ENCODE measurements around the gene PDCD1. TPM values are rescaled to one million over a fixed set of nuclear protein-coding genes. Genes with fewer than 3 reads are reported as not detected.
"Not testable (repeated sequence)": the region's sequence is repeated elsewhere in the genome, so short reads cannot be mapped to it uniquely, and the experiment has no call there.

PDCD1 gene
- total RNA-seq, 1 donor from 2014 or later = not detected

DNA sequence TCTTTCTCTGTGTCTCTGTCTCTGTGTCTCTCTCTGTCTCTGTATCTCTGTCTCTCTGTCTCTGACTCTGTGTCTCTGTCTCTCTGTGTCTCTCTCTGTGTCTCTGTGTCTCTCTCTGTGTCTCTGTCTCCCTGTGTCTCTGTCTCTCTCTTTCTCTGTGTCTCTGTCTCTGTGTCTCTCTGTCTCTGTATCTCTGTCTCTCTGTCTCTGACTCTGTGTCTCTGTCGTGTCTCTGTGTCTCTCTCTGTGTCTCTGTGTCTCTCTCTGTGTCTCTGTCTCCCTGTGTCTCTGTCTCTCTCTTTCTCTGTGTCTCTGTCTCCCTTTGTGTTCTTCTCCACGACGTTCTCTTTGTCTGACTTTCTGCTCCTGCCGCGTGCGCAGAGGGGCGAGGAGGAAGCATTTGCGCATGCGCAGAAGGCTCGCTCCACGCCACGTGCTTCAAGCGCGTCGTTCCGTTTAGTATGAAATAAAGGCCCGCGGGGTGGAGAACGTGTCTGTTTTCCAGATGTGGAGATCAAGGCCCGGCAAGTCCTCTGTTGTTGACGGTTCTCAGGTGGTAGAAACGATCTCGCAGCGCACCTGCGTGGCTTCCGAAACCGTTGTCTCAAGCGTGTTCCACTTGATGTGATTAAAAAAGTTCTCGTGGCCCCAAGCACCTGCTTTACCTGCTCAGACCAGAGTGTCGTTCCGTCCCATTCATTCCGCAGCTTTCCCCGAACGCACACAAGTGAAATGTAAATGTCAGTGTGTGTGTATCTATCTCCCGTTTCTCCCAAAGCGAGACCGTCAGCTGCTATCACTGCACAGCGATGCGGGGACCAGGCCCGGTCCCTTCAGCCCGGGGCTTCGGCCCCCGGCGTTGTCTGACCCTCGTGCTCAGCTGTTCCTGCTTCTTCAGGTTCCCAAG lies 34.9 kb downstream of the PDCD1 start:
- not testable (repeated sequence) for DNase-seq

DNA sequence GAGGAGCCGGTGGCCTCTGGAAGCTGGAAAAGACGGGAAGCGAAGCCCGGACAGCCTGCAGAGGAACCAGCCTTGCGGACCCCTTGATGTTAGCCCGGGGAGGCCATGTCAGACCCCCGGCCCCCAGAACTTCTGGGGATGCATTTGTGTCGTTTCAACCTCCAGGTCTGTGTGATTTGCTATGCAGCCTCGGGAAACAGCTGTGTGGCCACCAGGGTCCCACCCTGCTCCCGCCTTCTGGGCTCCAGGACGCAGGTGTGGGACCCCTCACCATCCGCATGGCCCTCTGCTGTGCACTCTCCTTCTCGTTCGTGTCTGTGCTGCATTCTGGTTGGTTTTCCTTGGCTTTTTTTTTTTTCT lies 36.5 kb downstream of the PDCD1 start:
- DNase-seq = no peak

GRCh38 chr2:241821460-241822263 lies 37.0 kb downstream of the PDCD1 start:
- peak; percentile 20 for DNase-seq

DNA sequence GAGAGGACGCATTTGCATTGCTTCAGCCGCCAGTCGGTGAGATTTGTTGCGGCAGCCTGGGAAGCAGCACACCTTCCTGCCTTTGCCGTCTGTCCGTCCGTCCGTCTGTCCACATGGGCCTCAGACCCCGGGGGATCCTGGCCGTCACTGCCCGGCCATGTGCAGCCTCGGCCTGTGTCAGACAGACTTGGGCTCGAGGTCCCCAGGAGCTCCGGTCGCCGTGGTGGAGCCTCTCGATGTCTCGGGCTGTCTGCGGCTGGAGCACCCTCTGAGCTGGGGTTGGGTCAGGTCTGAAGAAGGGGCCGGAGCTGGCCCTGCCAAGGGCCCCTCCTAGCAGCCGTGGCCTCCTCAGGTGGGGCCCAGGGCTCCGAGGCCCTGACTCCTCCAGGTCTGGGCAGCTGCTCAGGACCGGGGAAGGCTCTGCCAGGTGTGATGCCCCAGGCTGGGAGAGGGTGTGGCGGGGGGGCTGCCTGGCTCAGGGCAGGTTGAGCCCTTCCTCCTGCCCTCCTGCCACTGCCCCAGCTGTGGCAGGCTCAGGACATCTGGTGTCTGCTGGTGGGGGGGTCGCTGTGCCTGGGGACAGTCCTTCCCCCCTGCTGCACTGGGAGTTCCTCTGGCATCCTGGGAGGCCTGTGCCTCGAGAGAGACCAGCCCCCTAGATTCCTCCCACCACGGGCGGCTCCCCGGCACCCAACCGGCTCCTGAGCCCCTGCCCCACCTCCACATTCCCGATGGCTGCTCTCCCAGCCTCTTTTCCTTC lies 37.9 kb downstream of the PDCD1 start:
- DNase-seq = no peak

DNA sequence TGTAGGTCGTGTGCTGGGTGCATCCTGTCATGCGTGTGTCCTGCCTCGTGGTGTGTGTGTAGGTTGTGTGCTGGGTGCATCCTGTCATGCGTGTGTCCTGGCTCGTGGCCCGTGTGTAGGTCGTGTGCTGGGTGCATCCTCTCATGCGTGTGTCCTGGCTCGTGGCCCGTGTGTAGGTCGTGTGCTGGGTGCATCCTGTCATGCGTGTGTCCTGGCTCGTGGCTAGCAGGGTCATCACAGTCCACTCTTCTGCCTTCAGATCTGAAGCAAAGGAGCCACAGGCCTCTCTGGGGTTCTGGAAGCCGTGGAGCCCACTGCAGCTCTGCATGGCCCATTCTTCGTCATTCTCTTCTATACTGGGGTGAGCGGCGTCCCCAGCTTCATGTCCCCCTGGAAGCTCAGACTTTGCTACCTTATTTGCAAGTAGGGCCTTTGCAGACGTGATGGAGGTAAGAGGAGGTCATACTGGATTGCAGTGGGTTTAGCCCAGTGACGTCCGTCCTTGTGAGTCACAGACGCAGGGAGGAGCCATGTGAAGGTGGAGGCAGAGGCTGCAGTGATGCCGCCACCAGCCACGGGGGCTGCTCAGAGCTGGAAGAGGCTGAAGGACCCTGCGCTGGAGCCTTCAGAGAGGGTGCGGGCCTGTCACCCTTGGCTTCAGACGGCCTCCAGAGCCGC lies 38.6 kb downstream of the PDCD1 start:
- not testable (repeated sequence) for DNase-seq

GRCh38 chr2:241818943-241819270 lies 39.8 kb downstream of the PDCD1 start:
- DNase-seq = no peak

DNA sequence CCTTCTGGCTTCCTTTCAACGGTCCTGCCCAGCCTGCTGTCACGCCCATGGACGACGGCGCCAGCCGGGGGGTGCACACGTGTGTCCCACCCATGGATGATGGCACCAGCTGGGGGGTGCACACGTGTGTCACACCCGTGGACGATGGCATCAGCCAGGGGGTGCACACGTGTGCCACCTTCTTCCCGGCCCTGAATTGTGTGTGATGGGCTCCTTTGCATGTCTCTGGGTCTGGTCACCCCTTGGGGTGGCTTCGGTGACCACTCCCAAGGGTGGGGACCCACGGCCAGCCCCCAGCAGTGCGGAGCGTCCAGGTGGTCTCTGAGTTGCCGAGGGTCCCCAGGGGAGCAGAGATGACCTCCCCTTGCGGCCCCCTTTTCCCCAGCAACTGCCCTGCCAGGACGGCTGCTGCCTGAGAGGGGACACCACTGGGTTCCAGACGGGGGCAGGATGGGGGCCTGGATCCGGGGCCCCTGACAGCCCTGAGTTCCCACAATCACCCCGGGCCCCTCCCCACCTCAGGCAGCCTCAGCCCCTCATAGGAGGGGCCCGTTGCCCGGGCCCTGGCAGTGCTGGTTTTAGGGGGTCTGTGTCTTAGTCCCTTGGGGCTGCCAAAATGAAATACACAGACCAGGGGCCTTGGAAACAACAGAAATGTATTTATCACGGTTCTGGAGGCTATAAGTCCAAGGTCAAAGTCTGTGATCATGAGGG lies 40.3 kb downstream of the PDCD1 start:
- no peak for DNase-seq

DNA sequence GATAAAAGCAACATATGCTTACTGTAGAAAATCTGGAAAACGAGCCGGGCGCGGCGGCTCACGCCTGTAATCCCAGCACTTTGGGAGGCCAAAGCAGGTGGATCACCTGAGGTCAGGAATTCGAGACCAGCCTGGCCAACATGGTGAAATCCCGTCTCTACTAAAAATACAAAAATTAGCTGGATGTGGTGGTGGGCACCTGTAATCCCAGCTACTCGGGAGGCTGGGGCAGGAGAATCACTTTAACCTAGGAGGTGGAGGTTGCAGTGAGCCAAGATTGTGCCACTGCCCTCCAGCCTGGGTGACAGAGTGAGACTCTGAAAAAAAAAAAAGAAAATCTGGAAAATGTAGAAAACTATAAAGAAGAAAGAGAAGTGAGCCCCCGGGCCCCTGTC lies 40.9 kb downstream of the PDCD1 start:
- DNase-seq = not testable (repeated sequence)

DNA sequence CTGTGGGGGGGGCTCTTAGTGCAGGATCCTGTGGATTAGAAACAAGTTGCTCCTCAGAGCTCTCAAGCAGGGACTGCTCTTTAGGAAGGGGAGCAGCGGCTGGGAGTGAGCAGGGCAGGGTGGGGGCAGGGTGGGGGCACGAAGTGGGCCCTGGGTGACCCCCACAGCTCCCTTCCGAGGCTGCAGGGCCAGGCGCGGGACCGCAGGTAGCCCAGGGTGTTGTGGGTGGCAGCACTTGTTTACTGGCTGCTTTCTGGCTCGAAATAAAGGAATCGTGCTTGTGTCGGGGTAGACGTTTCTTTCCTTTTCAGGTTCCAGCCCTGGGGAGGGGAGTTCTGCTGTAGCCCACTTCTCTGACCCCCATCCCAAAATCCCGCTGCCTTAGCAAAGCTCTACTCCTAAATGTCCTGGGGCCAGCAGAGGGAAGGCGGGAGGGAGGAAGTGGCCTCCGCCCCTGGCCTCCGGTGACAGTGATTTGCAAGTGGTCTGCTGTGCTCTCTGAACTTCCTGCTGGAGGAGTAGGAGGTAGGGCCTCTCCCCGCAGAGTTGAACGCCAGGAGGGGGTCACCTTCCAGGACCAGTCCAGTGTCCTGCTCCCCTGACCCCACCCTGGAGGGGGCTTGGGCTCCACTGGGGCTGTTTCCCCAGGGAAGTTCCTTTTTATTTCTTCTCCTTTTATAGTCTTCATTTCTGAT lies 41.4 kb downstream of the PDCD1 start:
- DNase-seq = peak; percentile 29

GRCh38 chr2:241816431-241817121 lies 42.1 kb downstream of the PDCD1 start:
- DNase-seq = no peak

DNA sequence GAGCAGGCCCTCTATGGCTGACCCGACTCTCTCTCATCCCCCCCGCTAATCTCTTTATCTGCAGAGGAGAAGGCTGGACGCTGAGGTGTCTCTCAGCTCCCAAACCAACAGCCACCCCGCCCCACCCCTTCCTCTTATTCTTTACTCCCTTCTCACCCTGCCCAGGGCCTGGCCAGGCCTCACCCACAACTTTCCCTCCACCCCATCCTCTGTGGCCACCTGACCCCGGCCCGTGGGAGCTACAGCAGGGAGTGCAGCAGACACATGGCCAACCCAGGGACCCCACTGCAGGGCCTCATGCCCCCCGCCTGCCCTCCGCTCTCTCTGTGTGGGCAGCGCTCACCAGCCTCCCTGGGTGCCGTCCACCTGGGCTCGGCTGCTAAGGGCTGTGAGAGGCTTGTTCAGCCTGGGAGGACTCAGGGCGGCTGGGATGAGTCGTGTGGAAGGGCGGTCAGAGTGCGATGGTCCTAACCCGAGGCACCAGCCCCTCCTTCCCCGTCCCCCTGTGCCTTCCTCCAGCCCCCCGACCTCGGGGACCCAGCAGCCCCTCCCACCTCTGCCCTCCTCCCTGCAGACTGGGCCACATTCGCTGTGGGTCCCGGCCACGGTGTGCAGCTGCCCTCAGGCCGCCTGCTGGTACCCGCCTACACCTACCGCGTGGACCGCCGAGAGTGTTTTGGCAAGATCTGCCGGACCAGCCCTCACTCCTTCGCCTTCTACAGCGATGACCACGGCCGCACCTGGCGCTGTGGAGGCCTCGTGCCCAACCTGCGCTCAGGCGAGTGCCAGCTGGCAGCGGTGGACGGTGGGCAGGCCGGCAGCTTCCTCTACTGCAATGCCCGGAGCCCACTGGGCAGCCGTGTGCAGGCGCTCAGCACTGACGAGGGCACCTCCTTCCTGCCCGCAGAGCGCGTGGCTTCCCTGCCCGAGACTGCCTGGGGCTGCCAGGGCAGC lies 42.9 kb downstream of the PDCD1 start:
- DNase-seq = no peak

DNA sequence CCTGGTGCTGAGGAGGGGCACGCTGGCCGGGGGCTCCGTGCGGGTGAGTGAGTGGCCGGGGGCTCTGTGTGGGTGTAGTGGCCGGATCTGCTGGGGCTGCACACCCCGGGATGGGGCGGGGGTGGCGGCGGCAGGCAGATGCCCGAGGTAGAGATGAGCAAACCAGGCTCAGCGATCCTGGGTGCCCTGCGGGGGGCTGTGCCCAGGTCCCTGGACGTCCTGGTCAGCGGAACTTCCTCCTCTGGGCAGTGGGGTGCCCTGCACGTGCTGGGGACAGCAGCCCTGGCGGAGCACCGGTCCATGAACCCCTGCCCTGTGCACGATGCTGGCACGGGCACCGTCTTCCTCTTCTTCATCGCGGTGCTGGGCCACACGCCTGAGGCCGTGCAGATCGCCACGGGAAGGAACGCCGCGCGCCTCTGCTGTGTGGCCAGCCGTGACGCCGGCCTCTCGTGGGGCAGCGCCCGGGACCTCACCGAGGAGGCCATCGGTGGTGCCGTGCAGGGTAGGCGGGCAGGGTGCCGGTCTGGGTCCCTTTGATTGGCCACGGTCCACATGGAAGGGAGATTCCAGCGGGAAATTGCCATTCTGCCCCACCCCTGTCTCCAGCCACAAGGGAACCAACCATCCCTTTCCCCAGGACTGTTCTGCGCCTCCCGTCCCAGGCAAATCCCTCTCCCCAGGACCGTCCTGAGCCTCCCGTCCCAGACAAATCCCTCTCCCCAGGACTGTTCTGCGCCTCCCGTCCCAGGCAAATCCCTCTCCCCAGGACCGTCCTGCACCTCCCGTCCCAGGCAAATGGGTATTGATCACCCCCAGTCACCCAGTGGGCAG lies 43.8 kb downstream of the PDCD1 start:
- DNase-seq = no peak

- no peak for DNase-seq
These were observed 44.4 kb downstream of the PDCD1 start for GRCh38 chr2:241814393-241814642.

DNA sequence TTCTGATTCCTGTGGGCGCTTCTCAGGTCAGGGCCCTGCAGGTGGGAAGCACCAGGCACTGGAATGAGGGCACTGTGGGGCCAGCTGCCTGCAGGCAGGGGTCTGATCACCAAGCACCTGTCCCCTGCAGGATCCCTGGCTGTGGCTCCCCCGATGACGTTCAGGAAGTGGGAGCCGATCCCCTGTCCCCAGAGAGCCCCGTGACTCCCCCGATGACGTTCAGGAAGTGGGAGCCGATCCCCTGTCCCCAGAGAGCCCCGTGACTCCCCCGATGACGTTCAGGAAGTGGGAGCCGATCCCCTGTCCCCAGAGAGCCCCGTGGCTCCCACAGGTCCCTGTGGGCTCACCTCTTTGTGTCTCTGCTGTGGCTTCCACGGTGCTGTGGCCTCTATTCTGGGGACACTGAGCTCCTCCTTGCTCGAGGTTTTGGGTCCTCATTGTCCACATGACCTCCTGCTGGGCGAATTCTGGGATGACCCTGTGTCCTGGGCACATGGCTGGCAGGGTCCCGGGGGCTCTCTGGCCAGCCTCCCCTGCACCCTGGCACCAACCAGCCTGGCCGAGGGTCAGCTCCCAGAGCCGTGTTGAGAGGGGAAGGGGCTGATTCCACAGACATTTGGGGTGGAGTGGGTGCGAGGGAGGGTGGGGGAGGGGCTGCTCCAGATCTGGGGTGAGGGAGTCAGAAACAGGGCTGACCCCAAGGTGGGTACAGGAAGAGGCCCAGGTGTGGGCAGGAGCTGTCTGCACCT lies 44.9 kb downstream of the PDCD1 start:
- DNase-seq = no peak

- DNase-seq = no peak
These were observed 45.7 kb downstream of the PDCD1 start for GRCh38 chr2:241812730-241813643.

DNA sequence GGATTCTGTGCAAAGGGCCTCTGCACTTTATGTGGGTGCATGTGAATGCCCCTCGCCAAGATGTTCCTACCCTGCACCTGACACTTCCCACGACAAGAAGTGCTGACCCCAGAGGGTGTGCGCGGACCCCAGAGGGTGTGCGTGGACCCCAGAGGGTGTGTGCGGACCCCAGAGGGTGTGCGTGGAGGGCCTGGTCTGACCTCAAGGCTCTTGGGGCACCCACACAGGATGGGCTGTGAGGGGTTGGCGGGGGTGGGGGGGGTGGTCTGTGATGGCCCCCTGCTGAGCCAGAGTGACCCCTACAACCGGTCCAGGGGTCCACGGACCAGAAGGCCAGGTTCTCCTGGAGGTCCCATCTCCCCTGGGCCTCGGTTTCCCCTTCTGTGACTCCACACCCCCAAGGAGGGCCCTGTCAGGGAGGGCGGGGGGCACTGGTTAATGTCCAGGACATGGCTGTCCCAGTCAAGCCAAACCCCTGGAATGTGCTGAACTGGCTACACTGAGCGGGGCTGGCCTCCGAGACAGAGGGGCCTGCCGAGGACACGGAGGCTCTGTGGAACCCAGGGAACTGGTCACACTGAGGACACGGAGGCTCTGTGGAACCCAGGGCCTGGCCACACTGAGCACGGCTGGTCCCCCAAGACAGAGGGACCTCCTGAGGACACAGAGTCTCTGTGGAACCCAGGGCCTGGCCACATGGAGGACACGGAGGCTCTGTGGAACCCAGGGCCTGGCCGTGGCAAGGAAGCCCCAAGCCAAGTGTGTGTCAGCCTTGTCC lies 46.6 kb downstream of the PDCD1 start:
- no peak for DNase-seq

Measured in dermis blood vessel endothelial cell (primary cell).